OCI-LY7 (cell line): ENCODE results near the gene JPT2.

Experiments
- CTCF ChIP-seq: fragments of 200-600 bp; sonication (generic); conservative IDR thresholded peaks from 2 replicates; pipeline ENCODE4 v1.5.1; 2014; ENCODE audit warnings: mild to moderate bottlenecking, antibody characterized with exemption, low read length, moderate library complexity, mixed read lengths
- EZH2phosphoT487 ChIP-seq: fragments of 200-600 bp; sonication (generic); IDR thresholded peaks from 2 replicates; pipeline ENCODE4 v1.6.1; 2018; ENCODE audit warnings: low read depth, borderline replicate concordance, mild to moderate bottlenecking, mixed run types, antibody characterized with exemption, low read length, moderate library complexity, mixed read lengths

DNA sequence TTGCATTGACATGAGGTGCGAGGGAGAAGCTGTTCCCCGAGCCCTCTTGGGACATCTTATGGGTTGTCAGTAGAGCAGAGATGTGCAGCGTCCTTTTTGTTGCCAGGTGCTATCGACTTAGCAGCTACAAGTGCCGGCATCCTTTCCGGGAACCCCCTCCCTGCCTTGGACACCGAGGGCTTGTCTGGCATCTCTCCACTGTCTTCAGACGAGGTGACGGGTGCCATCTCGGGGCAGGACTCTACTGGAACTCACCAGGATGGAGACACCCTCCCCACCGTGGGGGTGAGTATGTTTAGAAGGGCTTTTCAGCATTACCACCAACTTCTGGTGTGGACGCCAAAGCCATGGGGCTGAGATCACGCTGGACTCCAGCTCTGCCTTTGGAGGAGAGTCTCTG, 11.8 kb upstream of the JPT2 start:
- TF ChIP-seq CTCF (no peak), EZH2phosphoT487 (no peak)
